Stimulated activated CD4-positive, alpha-beta T cell treated with anti-CD3 and anti-CD28 coated beads, Interleukin-15, amount 100 ng/mL, for 1 hour (primary cell): ENCODE measurements around the gene DPYSL3.

ENCODE experiments used
- DNase-seq, 2 donors: peaks; one replicate each; pipeline ENCODE4 v3.0.0-alpha.2; 2020; ENCODE audit warnings: low read depth in 1 of 2, low spot score in 1 of 2

Gene DPYSL3

DNA sequence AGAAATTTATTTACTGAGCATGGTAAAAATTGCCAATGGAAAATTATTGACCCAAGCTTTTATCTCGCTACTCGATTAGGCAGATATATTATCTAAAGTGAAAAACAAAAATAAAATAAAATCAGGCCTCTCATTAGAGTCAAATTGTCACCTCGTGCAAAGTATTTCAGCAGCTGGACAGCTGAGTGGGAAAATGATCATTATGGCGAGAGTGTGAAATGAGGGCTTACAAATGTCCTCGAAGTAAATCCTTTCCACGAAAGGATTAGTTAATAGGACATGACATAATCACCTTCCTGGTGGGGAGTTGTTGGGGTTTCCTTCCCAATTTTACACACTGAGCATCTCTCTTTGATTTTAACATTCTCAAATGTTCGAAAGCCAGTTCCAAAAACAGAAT, 5.4 kb upstream of the DPYSL3 start:
- DNase-seq, result no peak

DNA sequence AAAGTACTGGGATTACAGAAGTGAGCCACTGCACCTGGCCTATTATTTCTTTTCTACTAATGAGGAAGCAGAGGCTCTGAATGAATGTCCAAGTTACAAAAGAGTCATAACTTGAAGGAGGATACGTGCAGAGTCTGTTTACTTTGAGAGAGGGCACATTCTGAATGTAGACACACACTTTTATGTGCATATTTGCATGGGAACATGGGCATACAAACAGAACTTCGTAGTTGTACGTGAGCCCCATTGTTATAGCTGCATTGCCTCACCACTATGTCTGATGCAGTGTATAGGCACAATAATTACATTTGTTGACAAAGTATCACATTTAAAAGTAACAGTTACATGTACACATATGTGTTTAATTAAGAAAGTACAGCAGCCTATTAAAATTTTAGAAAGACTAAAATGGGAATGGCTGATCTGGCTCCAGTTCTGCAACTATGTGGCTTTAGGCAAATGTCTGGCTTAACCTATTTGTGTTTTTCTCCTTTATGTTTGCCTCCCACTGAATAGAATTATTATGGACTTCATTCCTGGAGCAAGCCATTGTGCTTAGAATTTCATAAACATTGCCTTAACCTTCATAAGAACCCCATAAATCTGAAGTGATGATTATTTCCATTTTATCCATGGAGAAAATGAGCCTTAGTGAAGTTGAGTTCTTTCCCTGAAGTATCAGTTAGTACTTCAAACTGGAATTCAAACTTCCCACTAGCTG, 3.0 kb upstream of the DPYSL3 start:
- no peak for DNase-seq

DNA sequence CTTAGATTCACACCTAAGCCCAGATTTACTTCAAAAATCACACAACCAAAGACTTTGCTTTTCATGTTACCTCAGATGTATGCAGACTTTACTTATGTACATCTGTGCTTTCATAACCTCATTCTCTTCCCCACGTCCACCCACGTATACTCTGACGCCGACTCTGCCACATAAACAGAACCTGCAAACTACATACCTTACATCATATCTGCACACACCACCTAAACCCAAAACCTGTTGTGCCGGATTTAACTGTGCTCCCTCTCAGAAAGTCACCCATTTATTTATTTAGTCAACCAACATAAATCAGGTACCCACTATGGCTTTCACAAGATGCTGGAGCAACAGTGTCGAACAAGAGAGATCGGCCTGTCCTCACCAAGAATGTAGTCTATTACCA, 1.0 kb upstream of the DPYSL3 start:
- no peak for DNase-seq

DNA sequence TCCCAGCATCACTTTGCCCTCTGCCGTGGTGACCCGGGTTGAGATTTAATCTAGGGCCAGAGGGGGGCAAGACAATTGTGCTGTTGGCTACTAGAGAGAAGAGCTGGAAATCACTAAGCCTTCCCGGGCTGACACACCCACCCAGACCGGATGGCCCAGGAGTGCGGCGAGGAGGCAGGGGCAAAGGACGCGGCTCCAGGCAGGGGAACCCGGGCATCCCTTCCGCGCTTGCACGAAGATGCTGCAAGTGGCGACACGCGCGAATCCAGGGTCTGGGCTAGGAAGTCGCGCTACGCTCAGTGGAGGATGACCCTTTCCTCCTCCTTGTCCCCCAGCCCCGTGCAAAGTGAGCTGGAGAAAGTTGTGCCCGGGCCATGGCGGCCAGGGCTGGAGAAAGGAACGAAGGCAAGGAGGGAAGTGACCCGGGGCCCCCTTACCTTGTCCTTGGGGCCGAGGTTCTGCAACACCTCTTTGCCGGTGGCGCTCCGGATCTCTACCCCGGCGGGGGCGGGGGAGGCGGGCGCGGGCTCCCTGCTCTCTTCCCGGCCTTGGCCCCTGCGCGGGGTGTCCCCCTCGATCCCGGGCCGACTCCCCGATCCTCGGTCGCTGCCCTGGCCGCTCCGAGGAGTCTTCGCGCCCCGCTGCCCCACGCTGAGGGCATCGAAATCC, 693 bp downstream of the DPYSL3 start:
- DNase-seq, result no peak

DNA sequence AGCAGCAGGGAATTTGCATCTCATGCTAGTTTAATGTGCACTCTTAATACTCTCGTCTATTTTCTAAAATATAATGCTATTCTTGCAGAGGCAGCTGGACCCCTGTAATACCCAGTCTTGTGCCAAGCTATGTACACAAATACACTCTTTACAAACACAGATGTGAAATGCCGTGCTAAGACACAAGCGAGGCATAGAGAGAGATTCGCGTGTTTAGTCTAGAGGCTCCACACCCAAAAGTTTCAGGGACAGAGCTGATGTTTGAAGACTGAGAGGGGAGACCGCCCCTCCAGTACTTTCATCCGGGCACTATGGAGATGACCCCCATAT, 1.2 kb downstream of the DPYSL3 start:
- DNase-seq, result no peak

DNA sequence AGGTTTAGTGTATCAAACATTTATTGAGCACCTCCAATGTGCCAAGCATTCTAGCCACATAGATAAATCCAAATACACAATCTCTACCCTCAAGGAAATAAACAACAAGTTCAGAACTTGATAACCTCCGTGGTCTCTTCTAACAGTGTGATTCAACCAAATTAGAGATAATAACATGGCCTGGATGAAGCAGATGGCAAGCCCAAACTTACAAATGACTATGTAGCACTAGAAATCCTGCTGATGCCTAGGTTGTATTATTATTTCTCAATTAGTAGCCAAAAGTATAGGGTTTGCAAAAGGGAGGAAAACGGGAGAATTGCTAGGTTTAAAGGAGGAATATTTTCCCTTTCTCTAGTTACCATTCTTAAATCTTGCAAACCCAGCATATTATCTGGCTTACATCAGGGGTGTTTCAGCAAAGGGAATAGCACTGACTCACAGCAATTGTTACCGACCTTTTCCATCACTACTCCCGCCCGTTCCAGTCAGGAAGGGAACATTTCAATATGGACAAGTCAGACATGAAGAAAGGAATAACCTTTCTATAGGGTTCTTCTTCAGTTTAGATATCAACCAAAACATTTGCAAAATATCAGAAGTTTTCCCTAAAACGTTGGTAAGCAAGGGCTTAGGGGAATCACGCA, 2.3 kb downstream of the DPYSL3 start:
- DNase-seq, result no peak

DNA sequence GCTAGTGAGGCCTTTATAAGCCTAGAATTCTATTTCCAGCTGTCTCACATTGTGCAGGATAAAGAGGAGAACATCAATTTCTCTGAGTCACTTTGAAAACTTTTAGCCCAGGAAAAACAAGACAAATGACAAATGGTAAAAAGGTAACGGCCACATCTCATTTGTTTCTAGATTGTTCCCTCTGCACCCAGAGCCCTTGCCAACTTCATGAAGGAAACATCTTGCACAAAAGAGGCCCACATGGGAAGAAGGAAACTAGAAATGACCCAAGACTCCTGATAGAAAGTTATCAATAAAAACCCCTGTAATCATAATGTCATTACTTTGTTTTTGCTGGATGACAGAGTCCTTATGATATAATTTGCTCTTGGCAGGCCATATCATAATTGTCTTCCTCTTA, 5.3 kb downstream of the DPYSL3 start:
- no peak for DNase-seq

DNA sequence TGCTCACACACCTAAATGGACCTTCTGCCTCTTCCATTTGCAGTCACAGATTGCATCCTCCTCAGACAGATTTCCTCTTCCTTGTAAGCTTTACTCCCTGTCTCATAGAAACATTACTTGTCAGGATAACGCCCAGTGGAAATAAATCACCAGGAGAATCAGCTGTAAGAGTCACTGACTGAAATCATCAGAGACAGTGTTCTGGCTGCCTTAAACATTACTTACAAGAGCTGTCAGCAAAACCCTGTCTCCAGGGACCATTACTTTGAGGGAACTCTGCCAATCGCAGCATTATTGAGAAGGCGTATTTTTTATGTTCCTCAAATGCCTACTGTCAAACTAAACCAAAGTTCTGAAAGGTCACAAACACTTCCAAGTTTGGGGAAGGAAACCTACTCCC, 5.9 kb downstream of the DPYSL3 start:
- DNase-seq, result no peak

DNA sequence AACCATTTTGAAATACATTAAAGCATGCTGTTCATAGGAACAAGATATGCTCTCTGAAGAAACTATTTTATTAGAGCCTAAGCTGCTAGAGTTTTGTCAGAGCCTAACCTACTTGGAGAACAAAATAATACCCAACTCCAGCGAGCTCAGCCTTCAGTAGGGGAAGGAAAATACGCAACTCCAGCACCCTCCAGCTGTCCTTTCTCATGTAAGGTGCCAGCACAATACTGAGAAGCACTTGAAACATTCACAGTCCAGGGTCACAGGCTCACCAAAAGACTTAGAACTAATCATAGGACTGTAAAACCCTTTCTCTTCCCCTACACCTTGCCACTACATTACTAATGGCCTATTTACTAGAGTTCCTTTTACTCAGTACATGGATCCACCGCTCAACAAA, 18.9 kb downstream of the DPYSL3 start:
- no peak for DNase-seq

DNA sequence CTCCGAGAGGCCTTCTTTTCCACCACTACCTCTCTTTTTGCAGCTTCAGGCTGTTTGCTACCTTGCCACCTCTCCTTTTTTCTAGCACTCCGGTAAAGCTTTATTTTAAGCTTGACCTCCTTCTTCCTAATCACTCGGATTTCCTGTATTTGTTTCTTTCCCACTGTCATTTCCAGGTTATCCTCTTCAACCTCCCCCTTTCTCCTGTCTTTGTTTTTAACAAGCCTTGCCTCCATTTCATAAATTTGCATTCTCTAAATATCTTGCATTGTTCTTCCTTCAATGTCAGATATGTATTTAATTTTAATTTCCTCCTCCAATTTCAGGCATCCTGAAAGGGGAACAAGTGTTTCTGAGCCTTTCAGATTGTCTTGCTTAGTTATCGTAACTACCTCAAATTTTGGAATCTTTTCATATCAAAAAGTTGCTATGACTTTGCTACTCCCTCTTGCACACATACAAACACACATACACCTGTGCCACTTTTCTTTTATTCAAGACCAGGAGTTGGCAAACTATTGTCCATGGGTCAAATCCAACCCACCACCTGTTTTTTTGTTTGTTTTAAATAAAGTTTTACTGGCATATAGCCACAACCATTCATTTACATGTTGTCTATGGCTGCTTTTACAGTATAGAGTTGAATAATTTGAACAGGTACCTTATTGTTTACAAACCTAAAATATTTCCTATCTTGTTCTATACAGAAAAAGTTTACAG, 22.7 kb downstream of the DPYSL3 start:
- no peak for DNase-seq

DNA sequence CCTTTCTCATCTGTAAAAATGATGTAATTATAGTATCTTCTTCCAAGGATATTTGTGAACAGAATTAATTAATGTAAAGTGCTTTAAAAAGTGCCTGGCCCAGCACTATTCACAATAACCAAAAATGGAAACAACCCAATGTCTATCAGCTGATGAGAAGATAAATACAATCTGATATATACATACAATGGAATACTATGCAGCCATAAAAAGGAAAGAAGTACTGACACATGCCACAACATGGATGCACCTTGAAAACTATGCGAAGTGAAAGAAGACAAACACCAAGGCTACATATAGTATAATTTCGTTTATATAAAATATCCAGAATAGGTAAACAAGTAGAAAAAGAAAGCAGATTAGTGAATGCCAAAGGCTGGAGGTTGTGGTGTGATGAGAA, 24.1 kb downstream of the DPYSL3 start:
- DNase-seq, result no peak

DNA sequence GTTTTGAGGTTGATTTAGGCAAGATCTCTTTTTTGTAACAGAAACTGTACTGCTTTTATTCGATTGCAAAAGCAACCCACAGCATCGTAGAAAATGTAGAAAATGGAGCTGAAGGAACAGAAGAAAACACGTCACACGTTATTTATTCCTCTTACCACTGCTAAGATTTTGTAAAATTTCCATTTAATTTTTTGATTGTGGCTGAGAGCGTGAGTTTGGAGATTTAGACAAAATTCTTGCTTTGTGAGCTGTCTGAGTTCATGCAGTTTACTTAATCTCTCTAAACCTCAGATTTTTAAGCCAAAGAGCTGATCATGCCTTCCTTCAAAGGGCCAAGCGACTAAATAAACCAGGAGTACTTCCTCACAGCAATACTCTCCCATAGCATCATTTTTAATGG, 24.8 kb downstream of the DPYSL3 start:
- no peak for DNase-seq

DNA sequence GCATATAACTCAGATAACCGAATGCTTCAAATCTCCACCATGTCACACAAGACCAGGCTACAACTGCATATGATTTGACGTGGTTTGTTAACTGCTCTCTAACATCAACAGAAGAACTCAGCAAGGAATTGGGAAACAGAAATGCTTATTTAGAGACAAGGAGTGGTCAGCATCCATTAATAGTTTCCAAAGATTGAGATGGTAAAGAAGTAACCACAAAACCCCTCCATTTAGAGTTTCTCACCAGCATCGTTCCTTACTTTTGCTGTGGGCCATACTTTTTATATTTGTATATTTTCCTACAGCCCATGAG, 25.2 kb downstream of the DPYSL3 start:
- no peak for DNase-seq

DNA sequence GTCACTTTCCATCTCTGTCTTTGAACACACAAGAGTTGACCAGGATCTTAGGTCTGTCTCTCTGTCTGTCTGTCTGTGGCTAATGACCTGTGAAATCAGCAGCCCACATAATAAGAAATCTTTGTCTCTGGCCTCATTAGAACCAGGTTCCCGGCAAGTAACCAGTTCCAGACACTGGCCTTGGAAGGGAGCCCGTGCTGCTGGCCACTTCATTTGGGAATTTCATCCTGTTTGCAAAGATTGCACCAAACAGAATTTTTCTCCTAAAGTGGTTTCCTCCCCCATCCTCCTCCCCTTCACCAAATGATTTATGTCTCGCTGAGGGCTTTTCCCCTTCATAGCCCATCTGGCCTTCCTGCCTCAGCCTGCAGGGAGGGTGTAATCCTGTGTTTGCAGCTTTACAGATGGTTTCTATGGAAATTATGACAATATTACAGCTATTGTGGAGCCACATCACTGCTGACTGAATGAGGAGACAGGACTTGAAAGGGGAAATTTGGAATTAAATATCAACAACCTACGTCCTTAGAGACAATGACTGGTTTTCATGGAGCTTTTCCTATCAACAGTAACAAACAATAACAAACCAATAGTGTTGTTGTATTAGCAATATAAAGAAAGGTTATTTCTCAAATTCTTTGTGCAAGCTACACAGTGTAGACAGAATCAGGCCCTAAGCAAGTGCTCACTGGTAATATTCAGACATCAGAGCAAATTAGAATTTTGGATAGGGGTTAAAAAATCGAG, 25.7 kb downstream of the DPYSL3 start:
- no peak for DNase-seq

DNA sequence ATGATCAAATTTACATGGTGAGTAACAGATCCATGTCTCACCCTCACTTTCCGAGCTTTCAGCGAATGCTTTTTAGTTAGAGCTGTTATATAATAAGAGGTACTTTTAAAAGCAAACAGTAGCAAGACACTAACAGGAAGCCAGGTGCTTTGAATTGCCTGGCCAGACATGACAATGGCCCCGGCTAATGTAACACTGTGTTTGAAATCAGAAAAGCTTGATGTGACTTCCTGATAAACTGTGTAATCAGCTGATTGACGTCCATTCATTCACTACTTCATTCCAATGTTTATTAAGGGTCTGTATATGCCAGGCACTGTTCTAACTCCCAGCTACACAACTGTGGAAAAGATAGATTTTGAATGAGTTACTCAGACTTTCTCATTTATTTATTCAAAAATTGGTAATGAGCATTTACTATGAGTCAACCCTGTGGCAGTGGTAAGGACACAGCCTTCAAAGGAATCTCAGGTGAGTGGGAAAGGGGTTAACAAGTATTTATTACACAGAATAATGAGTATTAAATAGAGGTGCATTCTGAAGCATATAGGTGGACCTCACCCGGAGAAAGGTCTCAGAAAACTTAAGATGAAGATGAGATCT, 26.6 kb downstream of the DPYSL3 start:
- DNase-seq, result no peak

DNA sequence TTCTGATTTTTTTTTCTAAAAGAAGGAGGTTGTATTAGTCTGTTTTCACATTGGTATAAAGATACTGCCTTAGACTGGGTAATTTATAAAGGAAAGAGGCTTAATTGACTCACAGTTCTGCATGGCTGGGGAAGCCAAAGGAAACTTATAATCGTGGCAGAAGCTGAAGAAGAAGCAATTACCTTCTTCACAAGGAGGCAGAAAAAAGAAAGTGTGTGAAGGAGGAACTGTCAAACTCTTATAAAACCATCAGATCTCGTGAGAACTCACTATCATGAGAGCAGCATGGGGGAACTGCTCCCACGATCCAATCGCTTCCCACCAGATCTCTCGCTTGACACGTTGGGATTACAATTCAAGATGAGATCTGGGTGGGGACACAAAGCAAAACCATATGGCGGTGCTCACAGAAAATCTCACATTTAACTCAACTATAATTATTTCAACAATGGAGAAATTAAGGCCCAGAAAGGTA, 27.1 kb downstream of the DPYSL3 start:
- DNase-seq, result no peak

DNA sequence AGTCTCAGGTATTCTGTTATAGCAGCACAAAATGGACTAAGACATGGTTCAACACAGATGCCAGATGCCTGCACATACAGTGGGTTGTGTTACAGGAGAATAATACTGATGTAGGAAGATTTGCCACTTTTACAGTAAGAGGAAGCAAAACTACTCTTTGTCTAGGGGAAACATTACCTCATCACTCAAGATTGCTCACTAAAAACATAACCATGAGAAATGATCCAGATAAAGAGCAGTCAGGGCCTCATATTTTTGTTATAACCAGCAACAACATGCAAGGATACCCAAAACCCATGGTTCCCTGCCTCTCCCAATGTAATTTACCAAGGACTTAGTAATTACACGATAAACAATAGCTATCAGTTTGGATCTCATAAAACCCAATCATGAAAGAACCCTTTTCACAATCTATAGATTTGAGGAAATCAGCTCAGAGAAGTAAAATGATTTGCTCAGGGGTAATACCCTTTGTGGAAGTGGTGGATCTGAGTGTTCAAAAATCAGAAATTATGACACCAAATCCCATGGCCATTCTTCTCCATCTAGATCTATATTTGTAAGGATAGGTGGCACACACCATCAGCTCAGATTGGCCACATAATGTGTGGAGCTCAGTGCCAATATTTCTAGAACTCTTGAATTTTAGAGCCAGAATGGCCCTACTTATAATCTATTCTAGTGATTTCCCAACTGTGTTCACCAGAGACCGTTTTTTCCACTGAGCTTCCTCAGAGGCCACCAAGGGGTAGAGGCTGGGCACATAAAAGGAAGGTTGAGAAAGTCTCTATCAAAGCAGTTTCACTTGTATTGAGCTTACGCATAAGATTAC, 27.8 kb downstream of the DPYSL3 start:
- DNase-seq, result no peak

DNA sequence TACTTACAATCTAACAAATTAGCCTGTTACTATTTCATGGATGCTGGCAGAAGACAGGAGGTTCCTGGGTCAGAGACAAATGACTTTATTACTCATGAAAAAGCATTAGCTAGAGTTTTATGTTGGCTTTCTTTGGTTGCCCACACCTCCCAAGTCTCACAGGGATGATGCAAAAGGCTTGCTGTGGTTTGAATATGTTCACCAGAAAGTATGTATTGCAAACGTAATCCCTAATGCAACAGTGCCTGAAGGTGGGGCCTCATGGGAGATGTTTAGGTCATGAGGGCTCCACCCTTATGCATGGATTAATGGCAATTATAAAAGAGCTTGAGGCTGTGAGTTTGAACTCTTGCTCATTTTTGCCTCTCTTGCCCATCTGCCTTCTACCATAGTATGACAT, 28.5 kb downstream of the DPYSL3 start:
- no peak for DNase-seq

DNA sequence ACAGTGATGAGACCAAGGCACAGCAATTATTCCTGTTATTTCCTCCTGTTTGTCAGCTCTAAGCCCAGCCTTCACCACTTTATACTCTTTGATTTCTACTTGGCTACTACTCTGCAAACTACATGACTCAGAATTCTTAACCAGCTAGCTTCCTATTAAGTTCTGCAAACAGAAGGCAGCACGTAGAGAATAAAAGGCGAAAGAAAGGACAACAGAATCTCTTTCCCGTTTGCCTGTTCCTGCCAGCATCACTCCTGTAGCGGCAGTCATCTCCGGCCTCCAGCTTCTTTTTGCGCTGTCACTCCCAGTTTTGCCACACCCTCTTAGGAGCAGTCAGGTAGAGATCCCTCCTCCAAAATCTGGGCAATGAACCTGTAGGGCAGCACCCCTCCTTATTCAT, 29.9 kb downstream of the DPYSL3 start:
- DNase-seq, result no peak

DNA sequence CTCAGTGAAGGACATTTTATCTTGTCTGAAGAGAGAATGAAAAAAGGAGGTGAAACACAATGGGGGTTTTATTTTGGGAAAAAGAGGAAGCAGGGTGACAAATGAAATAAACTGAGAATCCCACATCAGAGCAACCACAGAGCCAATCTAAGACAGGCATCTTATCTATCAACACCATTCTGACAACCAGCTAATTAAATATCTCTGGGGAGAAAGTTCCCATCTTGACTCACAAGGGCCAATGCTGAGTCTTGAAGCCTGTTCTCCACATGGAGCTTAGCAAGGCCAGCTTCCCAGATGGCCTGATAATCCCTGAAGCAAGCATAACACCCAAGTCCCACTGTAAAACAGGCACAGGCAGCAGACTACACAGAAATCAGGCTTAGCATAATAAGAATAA, 30.4 kb downstream of the DPYSL3 start:
- DNase-seq, result no peak
